GM19468 (cell line): Measurements from ENCODE around the gene UBE2R2.

Source experiments
- ATAC-seq: cut with Tn5 transposase; IDR thresholded peaks from one replicate; pipeline ENCODE4 v1.9.1; 2021; ENCODE audit warnings: mild to moderate bottlenecking, moderate library complexity, moderate number of reproducible peaks; ENCODE audit not compliant: unreplicated experiment; ENCODE audit errors: extremely low read depth

The UBE2R2 gene

GRCh38 chr9:33964086-33964768 is 147.3 kb downstream of the UBE2R2 start:
- no peak for ATAC-seq
